ENCODE results near the gene TBC1D12.
"Not testable (repeated sequence)": the region's sequence is repeated elsewhere in the genome, so short reads cannot be mapped to it uniquely, and the experiment has no call there.

DNA sequence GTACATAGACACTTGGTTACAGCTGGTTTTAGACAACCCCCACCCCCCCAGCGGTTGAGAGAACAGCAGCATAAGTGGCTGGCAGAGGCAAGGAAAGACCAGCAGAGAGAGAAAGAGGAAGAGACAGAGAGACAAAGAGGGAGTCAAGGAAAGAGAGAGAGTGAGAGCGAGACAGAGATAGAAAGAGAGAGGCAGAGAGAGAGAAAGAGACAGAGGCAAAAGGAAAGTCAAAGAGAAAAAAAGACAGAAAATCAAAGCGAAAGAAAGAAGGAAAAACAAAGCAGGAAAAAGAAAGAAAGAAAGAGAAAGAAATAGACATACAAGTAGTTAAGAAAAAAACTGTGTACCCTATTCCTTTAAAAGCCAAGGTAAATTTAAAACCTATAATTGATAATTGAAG, 16.6 kb upstream of the TBC1D12 start:
- TF ChIP-seq, protein P1, sequence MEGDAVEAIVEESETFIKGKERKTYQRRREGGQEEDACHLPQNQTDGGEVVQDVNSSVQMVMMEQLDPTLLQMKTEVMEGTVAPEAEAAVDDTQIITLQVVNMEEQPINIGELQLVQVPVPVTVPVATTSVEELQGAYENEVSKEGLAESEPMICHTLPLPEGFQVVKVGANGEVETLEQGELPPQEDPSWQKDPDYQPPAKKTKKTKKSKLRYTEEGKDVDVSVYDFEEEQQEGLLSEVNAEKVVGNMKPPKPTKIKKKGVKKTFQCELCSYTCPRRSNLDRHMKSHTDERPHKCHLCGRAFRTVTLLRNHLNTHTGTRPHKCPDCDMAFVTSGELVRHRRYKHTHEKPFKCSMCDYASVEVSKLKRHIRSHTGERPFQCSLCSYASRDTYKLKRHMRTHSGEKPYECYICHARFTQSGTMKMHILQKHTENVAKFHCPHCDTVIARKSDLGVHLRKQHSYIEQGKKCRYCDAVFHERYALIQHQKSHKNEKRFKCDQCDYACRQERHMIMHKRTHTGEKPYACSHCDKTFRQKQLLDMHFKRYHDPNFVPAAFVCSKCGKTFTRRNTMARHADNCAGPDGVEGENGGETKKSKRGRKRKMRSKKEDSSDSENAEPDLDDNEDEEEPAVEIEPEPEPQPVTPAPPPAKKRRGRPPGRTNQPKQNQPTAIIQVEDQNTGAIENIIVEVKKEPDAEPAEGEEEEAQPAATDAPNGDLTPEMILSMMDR (IDR thresholded peaks at IDR 0.05 in 4 of 5, conservative IDR thresholded peaks at IDR 0.05 in 1 of 5), result not testable (repeated sequence)
- not testable (repeated sequence) for TF ChIP-seq POLR2A (IDR thresholded peaks at IDR 0.05)

All from gastrocnemius medialis (tissue), 4 donors.